ENCODE results near the gene NAA38.

DNA sequence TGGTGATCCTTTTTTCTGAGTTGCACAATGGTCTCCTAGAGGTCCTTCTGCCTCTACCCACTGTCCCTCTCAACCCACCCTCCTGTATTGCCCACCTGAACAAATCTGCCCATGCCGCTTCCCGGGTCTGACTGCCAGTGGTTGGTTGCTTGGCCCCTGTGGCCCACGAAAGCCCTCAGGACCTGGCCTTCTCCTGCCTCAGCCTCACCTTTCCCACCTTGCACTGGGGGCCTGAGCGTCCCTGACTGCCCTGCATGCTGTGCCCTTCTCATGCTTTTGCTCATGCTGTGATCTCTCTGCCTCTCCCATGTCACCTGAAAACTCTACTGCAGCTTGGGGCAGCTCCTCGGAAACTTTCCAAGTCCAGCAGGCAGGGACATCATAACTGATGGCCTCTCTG is 37.1 kb downstream of the NAA38 start:
- TF ChIP-seq CTCF (IDR thresholded peaks at IDR 0.05; ENCODE audit: low read length) (no peak), EZH2 (IDR thresholded peaks at IDR 0.05; ENCODE audit: borderline replicate concordance, low read length) (no peak)

Measured in OCI-LY1 (cell line).